Left ventricle myocardium inferior (tissue), 1 donor: ENCODE results near the gene KRT77. TPM values are rescaled to one million over a fixed set of nuclear protein-coding genes. Genes with fewer than 3 reads are reported as not detected.
A peak's percentile ranks its signal among the peaks of the same experiment; 100 is the strongest.
"Not testable (repeated sequence)": the region's sequence is repeated elsewhere in the genome, so short reads cannot be mapped to it uniquely, and the experiment has no call there.

Experiments
- DNase-seq: peaks from one replicate; pipeline ENCODE4 v3.0.0-alpha.2; 2020
- H3K27ac ChIP-seq: fragments of 200-600 bp; replicated peaks from 2 replicates; pipeline ENCODE4 v1.8.0; 2021
- H3K27me3 ChIP-seq: fragments of 200-600 bp; 2 replicates; pipeline ENCODE4 v1.8.0; 2021; ENCODE audit warnings: low read depth
- H3K36me3 ChIP-seq: fragments of 200-600 bp; 2 replicates; pipeline ENCODE4 v1.8.0; 2021
- H3K4me1 ChIP-seq: fragments of 200-600 bp; 2 replicates; pipeline ENCODE4 v1.8.0; 2021
- H3K4me3 ChIP-seq: fragments of 200-600 bp; 2 replicates; pipeline ENCODE4 v1.8.0; 2021; ENCODE audit warnings: mild to moderate bottlenecking, moderate library complexity
- H3K9me3 ChIP-seq: fragments of 200-600 bp; replicated peaks from 2 replicates; pipeline ENCODE4 v1.8.0; 2021
- CTCF ChIP-seq: fragments of 200-600 bp; IDR thresholded peaks from 2 replicates; pipeline ENCODE4 v1.8.0; 2021; ENCODE audit warnings: antibody characterized with exemption, mild to moderate bottlenecking, borderline replicate concordance
- intact Hi-C: fragments of 100-400 bp; cut with micrococcal nuclease; formaldehyde crosslinking; loops from one replicate; pipeline ENCODE4 v1.11.0; 2022
- total RNA-seq: library from RNA; stranded (reverse); fragmentation: NEBNext Ultra II Directional; extraction: Animal tissue kit (Norgen Biotek cat#: 25700); gene quantifications from one replicate; pipeline ENCODE4 v1.2.1, GENCODE V29; 2021
- donor health status: DM: no; HTN: yes; CAD: no; lungs with severe emphysema.

The KRT77 gene
- total RNA-seq, 1 donor from 2014 or later: not detected

GRCh38 chr12:52714887-52715281, 11.6 kb upstream of the KRT77 start:
- Histone ChIP-seq H3K27me3 (peaks cover 69% of the 10 kb centered on the region), H3K4me1 (peaks cover 7% of the 10 kb centered on the region), H3K4me3 (no peak overlapping the region), H3K36me3 (no peaks in the 10 kb centered on the region), H3K9me3 (no peaks in the 10 kb centered on the region), H3K27ac (no peak overlapping the region)
- no peak for DNase-seq
- TF ChIP-seq CTCF: no peak
- intact Hi-C loops: no loop called here

- intact Hi-C loops: no loop called here
- H3K4me1 ChIP-seq: peaks cover 7% of the 10 kb centered on the region
- no peaks in the 10 kb centered on the region for H3K36me3 ChIP-seq
- no peaks in the 10 kb centered on the region for H3K9me3 ChIP-seq
- H3K27ac ChIP-seq: no peak overlapping the region
- peaks cover 76% of the 10 kb centered on the region for H3K27me3 ChIP-seq
- DNase-seq: no peak
- H3K4me3 ChIP-seq: peak overlapping the region; percentile 49
- TF ChIP-seq CTCF: no peak
These were observed 10.9 kb upstream of the KRT77 start for GRCh38 chr12:52713960-52714886.

DNA sequence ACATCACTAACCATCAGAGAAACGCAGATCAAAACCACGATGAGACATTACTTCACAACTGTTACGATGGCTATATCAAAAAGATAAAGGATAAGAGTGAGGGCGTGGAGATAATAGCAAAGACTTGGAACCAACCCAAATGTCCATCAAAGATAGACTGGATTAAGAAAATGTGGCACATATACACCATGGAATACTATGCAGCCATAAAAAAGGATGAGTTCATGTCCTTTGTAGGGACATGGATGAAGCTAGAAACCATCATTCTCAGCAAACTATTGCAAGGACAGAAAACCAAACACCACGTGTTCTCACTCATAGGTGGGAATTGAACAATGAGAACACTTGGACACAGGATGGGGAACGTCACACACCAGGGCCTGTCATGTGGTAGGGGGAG, 8.8 kb upstream of the KRT77 start:
- H3K27ac ChIP-seq, H3K4me1 ChIP-seq, DNase-seq, H3K36me3 ChIP-seq, H3K9me3 ChIP-seq, H3K4me3 ChIP-seq, intact Hi-C loops: not testable (repeated sequence)
- H3K27me3 ChIP-seq: peaks cover 77% of the 10 kb centered on the region

DNA sequence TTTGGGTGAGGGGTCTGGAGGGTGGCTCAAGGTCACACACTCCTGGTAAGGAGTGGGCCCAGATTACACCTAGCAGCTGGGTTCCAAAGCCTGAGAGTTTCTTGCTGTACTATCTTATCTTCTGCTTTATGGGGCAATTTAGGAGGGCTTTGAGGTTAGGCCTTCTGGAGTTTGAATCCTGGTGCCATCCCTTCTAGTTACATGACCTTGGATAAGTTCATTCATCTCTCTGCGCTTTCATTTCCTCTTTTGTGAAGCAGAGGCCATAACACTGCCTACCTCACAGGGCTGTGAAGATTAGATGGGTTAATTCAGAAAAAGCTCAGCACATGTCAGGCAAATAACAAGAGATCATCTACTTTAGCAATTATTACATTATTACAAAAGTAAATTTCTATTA, 7.4 kb upstream of the KRT77 start:
- no peaks in the 10 kb centered on the region for H3K9me3 ChIP-seq
- no peaks in the 10 kb centered on the region for H3K36me3 ChIP-seq
- peaks cover 7% of the 10 kb centered on the region for H3K4me1 ChIP-seq
- no peak overlapping the region for H3K4me3 ChIP-seq
- no peak overlapping the region for H3K27ac ChIP-seq
- no peak for DNase-seq
- peaks cover 68% of the 10 kb centered on the region for H3K27me3 ChIP-seq
- intact Hi-C loops: no loop called here
- no peak for TF ChIP-seq CTCF

GRCh38 chr12:52708010-52708409, 4.7 kb upstream of the KRT77 start:
- Histone ChIP-seq H3K36me3 (no peaks in the 10 kb centered on the region), H3K4me1 (no peaks in the 10 kb centered on the region), H3K4me3 (no peak overlapping the region), H3K27me3 (peaks cover 58% of the 10 kb centered on the region), H3K9me3 (no peaks in the 10 kb centered on the region), H3K27ac (no peak overlapping the region)
- intact Hi-C loops: no loop called here
- TF ChIP-seq CTCF: no peak
- DNase-seq: no peak

DNA sequence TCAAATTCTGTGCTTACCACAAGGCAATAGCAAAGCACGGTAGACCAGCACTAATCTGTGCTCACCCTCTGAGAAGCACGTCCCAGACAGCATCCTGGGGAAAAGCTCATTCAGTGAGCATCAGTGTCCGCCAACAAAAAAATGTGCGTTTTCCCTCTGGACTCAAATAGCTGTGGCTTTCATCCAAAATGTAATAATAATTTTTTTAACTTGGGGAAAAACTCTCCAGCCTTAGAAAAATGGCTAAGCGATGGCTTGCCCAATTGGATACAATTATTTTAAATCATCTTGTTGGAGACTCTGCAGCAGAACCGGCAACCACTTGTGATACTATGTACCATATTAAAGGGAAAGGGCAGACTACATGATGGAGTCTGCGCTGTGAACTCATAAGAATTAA, 1.1 kb upstream of the KRT77 start:
- TF ChIP-seq CTCF: no peak
- Histone ChIP-seq H3K4me3 (no peak overlapping the region), H3K27ac (no peak overlapping the region), H3K9me3 (no peaks in the 10 kb centered on the region), H3K36me3 (no peaks in the 10 kb centered on the region), H3K4me1 (peaks cover 5% of the 10 kb centered on the region), H3K27me3 (peaks cover 44% of the 10 kb centered on the region)
- intact Hi-C loops: no loop called here
- no peak for DNase-seq
